SW480 (cell line): ENCODE measurements around the gene SMURF1.
A peak's percentile ranks its signal among the peaks of the same experiment; 100 is the strongest.
"Not testable (repeated sequence)": the region's sequence is repeated elsewhere in the genome, so short reads cannot be mapped to it uniquely, and the experiment has no call there.

Experiments used
- DNase-seq: peaks from one replicate; pipeline ENCODE4 v3.0.0-alpha.2; 2016; ENCODE audit warnings: low spot score

Gene SMURF1

GRCh38 chr7:99121496-99122021, 22.3 kb downstream of the SMURF1 start:
- no peak for DNase-seq

- DNase-seq, result no peak
Measured at GRCh38 chr7:99120916-99121315, 23.0 kb downstream of the SMURF1 start.

GRCh38 chr7:99120501-99120900, 23.4 kb downstream of the SMURF1 start:
- DNase-seq, result no peak

GRCh38 chr7:99118077-99118476, 25.8 kb downstream of the SMURF1 start:
- no peak for DNase-seq

GRCh38 chr7:99116144-99116543, 27.8 kb downstream of the SMURF1 start:
- no peak for DNase-seq

- DNase-seq, result no peak
Measured at GRCh38 chr7:99115379-99115778, 28.5 kb downstream of the SMURF1 start.

GRCh38 chr7:99112979-99113378, 30.9 kb downstream of the SMURF1 start:
- no peak for DNase-seq

GRCh38 chr7:99112097-99112496, 31.8 kb downstream of the SMURF1 start:
- peak; percentile 67 for DNase-seq

GRCh38 chr7:99111591-99111990, 32.3 kb downstream of the SMURF1 start:
- DNase-seq, result no peak

GRCh38 chr7:99109108-99110051, 34.5 kb downstream of the SMURF1 start:
- no peak for DNase-seq

- DNase-seq, result no peak
Measured at GRCh38 chr7:99108613-99109012, 35.3 kb downstream of the SMURF1 start.

- peak; percentile 35 for DNase-seq
Measured at GRCh38 chr7:99106821-99107241, 37.1 kb downstream of the SMURF1 start.

- DNase-seq, result no peak
Measured at GRCh38 chr7:99106411-99106810, 37.5 kb downstream of the SMURF1 start.

- no peak for DNase-seq
Measured at GRCh38 chr7:99105756-99106155, 38.2 kb downstream of the SMURF1 start.

GRCh38 chr7:99104631-99105030, 39.3 kb downstream of the SMURF1 start:
- no peak for DNase-seq

- not testable (repeated sequence) for DNase-seq
Measured at GRCh38 chr7:99103836-99104235, 40.1 kb downstream of the SMURF1 start.

GRCh38 chr7:99102809-99103690, 40.9 kb downstream of the SMURF1 start:
- no peak for DNase-seq

- DNase-seq, result no peak
Measured at GRCh38 chr7:99102361-99102760, 41.5 kb downstream of the SMURF1 start.

- DNase-seq, result not testable (repeated sequence)
Measured at GRCh38 chr7:99101516-99101915, 42.4 kb downstream of the SMURF1 start.

GRCh38 chr7:99099499-99100077, 44.3 kb downstream of the SMURF1 start:
- peak; percentile 34 for DNase-seq

GRCh38 chr7:99098824-99099498, 44.9 kb downstream of the SMURF1 start:
- peak; percentile 92 for DNase-seq
